GM12878 (cell line): ENCODE data around the gene IDH3B. TPM values are rescaled to one million over a fixed set of nuclear protein-coding genes. Genes with fewer than 3 reads are reported as not detected.

Source experiments
- ATAC-seq: fragments of 200-7000 bp; cut with Tn5 transposase; 3 replicates; pipeline ENCODE4 v1.9.1; 2020; ENCODE audit warnings: mild to moderate bottlenecking, moderate library complexity
- BruUV-seq: library from RNA; stranded (reverse); fragments of 400-500 nt; replicated peaks from 2 replicates; lab custom pipeline; 2021; lab: Mats Ljungman, UMichigan
- CTCF ChIA-PET: fragments of 300-600 bp; sonication (Branson Sonifier 250); formaldehyde crosslinking; extraction: SDS; loops from one replicate; lab custom pipeline; 2021; ENCODE audit warnings: inconsistent platforms; lab: Yijun Ruan, JAX
- POLR2A ChIA-PET: fragments of 350-600 bp; formaldehyde crosslinking; extraction: SDS; loops from one replicate; lab custom pipeline; 2021; ENCODE audit warnings: inconsistent platforms; lab: Charles Lee
- RAD21 ChIA-PET: fragments of 300-600 bp; sonication (Branson Sonifier 250); formaldehyde crosslinking; loops from one replicate; lab custom pipeline; 2023; ENCODE audit warnings: antibody characterized with exemption; ENCODE audit not compliant: unreplicated experiment; lab: Charles Lee
- SMC1A ChIA-PET: fragments of 300-600 bp; sonication (Branson Sonifier 250); formaldehyde crosslinking; loops from one replicate; lab custom pipeline; 2023; ENCODE audit not compliant: unreplicated experiment, uncharacterized antibody; lab: Charles Lee
- DNase-seq: peaks from one replicate; pipeline ENCODE4 v3.0.0-alpha.2; 2011; ENCODE audit warnings: low read depth, low spot score
- FAIRE-seq: peaks from 3 replicates; lab custom pipeline; 2011; peaks lifted over from hg19 to GRCh38; lab: Jason Lieb, UNC
- H2AFZ ChIP-seq: 2 replicates; pipeline ENCODE4 v1.6.0; 2011; ENCODE audit warnings: low read depth, low read length, control low read depth; ENCODE audit not compliant: control insufficient read depth
- H3K27ac ChIP-seq: 2 replicates; pipeline ENCODE4 v1.5.1; 2011; ENCODE audit warnings: control low read depth; ENCODE audit not compliant: control insufficient read depth, insufficient read depth
- H3K27me3 ChIP-seq, 2 experiments: replicated peaks in 1 of 2; 2 replicates each; pipeline versions ENCODE4 v1.6.0 to v1.6.1; 2011; ENCODE audit warnings: low read length in 1 of 2; ENCODE audit not compliant: control insufficient read depth in 2 of 2, insufficient read depth in 2 of 2
- H3K36me3 ChIP-seq, 2 experiments: 2 replicates each; pipeline ENCODE4 v1.5.1; 2011; ENCODE audit warnings: low read length in 1 of 2; ENCODE audit not compliant: control insufficient read depth in 2 of 2, insufficient read depth in 2 of 2
- H3K4me1 ChIP-seq: 2 replicates; pipeline ENCODE4 v1.6.1; 2011; ENCODE audit warnings: mild to moderate bottlenecking, low read length, moderate library complexity, mixed read lengths; ENCODE audit not compliant: control insufficient read depth, insufficient read depth
- H3K4me2 ChIP-seq: 2 replicates; pipeline ENCODE4 v1.6.0; 2011; ENCODE audit warnings: control low read depth; ENCODE audit not compliant: control insufficient read depth, insufficient read depth
- H3K4me3 ChIP-seq: fragments of 200-600 bp; sonication (generic); 2 replicates; pipeline ENCODE4 v1.5.1; 2016
- H3K79me2 ChIP-seq: 2 replicates; pipeline ENCODE4 v1.6.0; 2011; ENCODE audit warnings: low read length; ENCODE audit not compliant: control insufficient read depth, insufficient read depth
- H3K9ac ChIP-seq: 2 replicates; pipeline ENCODE4 v1.8.0; 2011; ENCODE audit warnings: low read length, control low read depth, mixed read lengths; ENCODE audit not compliant: control insufficient read depth, insufficient read depth
- H3K9me3 ChIP-seq: replicated peaks from 3 replicates; pipeline ENCODE4 v1.5.1; 2011; ENCODE audit warnings: mild to moderate bottlenecking, low read length; ENCODE audit not compliant: control insufficient read depth, insufficient read depth
- H4K20me1 ChIP-seq: 2 replicates; pipeline ENCODE4 v1.6.0; 2011; ENCODE audit not compliant: control insufficient read depth, insufficient read depth
- BRCA1 ChIP-seq: IDR thresholded peaks from 2 replicates; pipeline ENCODE4 v1.6.1; 2011; ENCODE audit warnings: low read depth, low read length, improper control_type of control experiment
- ESRRA ChIP-seq: IDR thresholded peaks from 2 replicates; pipeline ENCODE4 v1.6.1; 2012; ENCODE audit warnings: mild to moderate bottlenecking, low read length, improper control_type of control experiment
- HCFC1 ChIP-seq: fragments of 150-350 bp; IDR thresholded peaks from 2 replicates; pipeline ENCODE4 v1.6.1; 2014; ENCODE audit warnings: low read length
- HDAC6 ChIP-seq: fragments of 200-600 bp; sonication (generic); IDR thresholded peaks from one replicate; pipeline ENCODE4 v1.8.0; 2017; ENCODE audit warnings: antibody characterized with exemption; ENCODE audit not compliant: unreplicated experiment
- IRF5 ChIP-seq: fragments of 450-650 bp; IDR thresholded peaks from 2 replicates; pipeline ENCODE4 v1.6.1; 2017; ENCODE audit warnings: borderline replicate concordance
- JUNB ChIP-seq: IDR thresholded peaks from 2 replicates; pipeline ENCODE4 v1.6.1; 2016; ENCODE audit warnings: antibody characterized with exemption, mild to moderate bottlenecking
- MLLT1 ChIP-seq: fragments of 450-650 bp; IDR thresholded peaks from 2 replicates; pipeline ENCODE4 v1.6.1; 2016; ENCODE audit warnings: mild to moderate bottlenecking
- PBX3 ChIP-seq: IDR thresholded peaks from 2 replicates; pipeline ENCODE4 v1.6.1; 2011; ENCODE audit warnings: mild to moderate bottlenecking, low read depth, low read length, moderate library complexity; ENCODE audit not compliant: insufficient replicate concordance
- STAT1 ChIP-seq: fragments of 450-650 bp; conservative IDR thresholded peaks from 2 replicates; pipeline ENCODE4 v1.6.1; 2014; ENCODE audit warnings: antibody characterized with exemption, mild to moderate bottlenecking
- WRNIP1 ChIP-seq: IDR thresholded peaks from 2 replicates; pipeline ENCODE4 v1.6.1; 2011; ENCODE audit warnings: low read depth, low read length, improper control_type of control experiment, borderline replicate concordance
- WGBS: methylation state at CpG from one replicate; pipeline ENCODE4 v1.1.6; 2016; ENCODE audit warnings: low lambda C conversion rate; ENCODE audit not compliant: insufficient replicate concordance, insufficient coverage; ENCODE audit errors: missing lambda C conversion rate; 5-methylcytosine and 5-hydroxymethylcytosine counted together
- in situ Hi-C: fragments of 300-500 bp; cut with MboI; formaldehyde crosslinking; loops from 9 replicates; pipeline ENCODE4 v1.14.3; 2018; ENCODE audit warnings: mixed read lengths
- intact Hi-C: fragments of 100-400 bp; cut with micrococcal nuclease; formaldehyde crosslinking; loops from one replicate; pipeline ENCODE4 v1.14.2; 2022; ENCODE audit not compliant: unreplicated experiment
- polyA plus RNA-seq, 11 experiments: library from polyadenylated mRNA; depleted of rRNA in 4 of 11; unstranded in 6 of 11; stranded (reverse) in 5 of 11; fragments of >200 nt; fragmentation: Nextera tagmentation in 4 of 11; fragmentation: Illumina TruSeq in 1 of 11; extraction: Ambion mirVana in 4 of 11; extraction: Trizol in 1 of 11; gene quantifications; 1 replicate in 1 of 11; 2 replicates in 10 of 11; pipeline versions ENCODE4 v1.2.1 to v1.2.3, GENCODE V29; 2011 to 2016; ENCODE audit warnings: inconsistent platforms in 2 of 11, missing spikeins in 2 of 11, low read depth in 1 of 11
- total RNA-seq, 4 experiments: library from RNA; depleted of rRNA in 3 of 4; stranded (reverse); fragments of >200 nt in 3 of 4; fragmentation: Illumina TruSeq in 1 of 4; extraction: Trizol in 1 of 4; gene quantifications; 2 replicates each; pipeline versions ENCODE4 v1.2.1 to v1.2.3, GENCODE V29; 2013 to 2021
- TF ChIP-seq, protein P1 (sequence below): fragments of 450-650 bp; formaldehyde crosslinking; IDR thresholded peaks from 2 replicates; pipeline ENCODE4 v1.5.0; 2022; ENCODE audit warnings: mild to moderate bottlenecking, missing genetic modification characterization

The IDH3B gene
- total and polyA plus RNA-seq, 10 of the 15 experiments (the other 5 are each of a cell fraction or from before 2014, with no cell fraction given), result 65.3 to 177 (median 121) TPM

GRCh38 chr20:2707353-2708072 lies 43.5 kb upstream of the IDH3B start:
- ATAC-seq (no peak), FAIRE-seq (no peak), DNase-seq (no peak)
- RAD21 ChIA-PET, result interaction anchor here (0.8 kb wide), 1 partner anchor 37 kb away, joined by 4 read pairs; no protein-coding TSS in a partner anchor
- no peak overlapping the region for H3K4me2 ChIP-seq
- SMC1A ChIA-PET, result no interaction called here
- no peak overlapping the region for H3K9ac ChIP-seq
- intact Hi-C loops (no loop called here), in situ Hi-C loops (no loop called here)
- no peak overlapping the region for H2AFZ ChIP-seq
- POLR2A ChIA-PET, result no interaction called here
- H3K27me3 ChIP-seq, result peaks cover 0 to 2% of the 10 kb centered on the region in 2 experiments; a peak in 2 of 4 replicates
- WGBS, result 21% methylated on average over 12 of the region's 12 CpGs
- CTCF ChIA-PET, result no interaction called here
- no peaks in the 10 kb centered on the region for H3K9me3 ChIP-seq
- H3K27ac ChIP-seq, result no peak overlapping the region
- no TSS peak for BruUV-seq
- no peaks in the 10 kb centered on the region for H4K20me1 ChIP-seq
- H3K36me3 ChIP-seq, result no peaks in the 10 kb centered on the region
- no peaks in the 10 kb centered on the region for H3K4me1 ChIP-seq
- no peak overlapping the region for H3K4me3 ChIP-seq
- no peaks in the 10 kb centered on the region for H3K79me2 ChIP-seq
- TF ChIP-seq BRCA1 (no peak), MLLT1 (no peak), HCFC1 (no peak), JUNB (no peak), ESRRA (no peak), IRF5 (no peak), STAT1 (no peak), HDAC6 (no peak), WRNIP1 (no peak), PBX3 (no peak)
- TF ChIP-seq, protein P1, sequence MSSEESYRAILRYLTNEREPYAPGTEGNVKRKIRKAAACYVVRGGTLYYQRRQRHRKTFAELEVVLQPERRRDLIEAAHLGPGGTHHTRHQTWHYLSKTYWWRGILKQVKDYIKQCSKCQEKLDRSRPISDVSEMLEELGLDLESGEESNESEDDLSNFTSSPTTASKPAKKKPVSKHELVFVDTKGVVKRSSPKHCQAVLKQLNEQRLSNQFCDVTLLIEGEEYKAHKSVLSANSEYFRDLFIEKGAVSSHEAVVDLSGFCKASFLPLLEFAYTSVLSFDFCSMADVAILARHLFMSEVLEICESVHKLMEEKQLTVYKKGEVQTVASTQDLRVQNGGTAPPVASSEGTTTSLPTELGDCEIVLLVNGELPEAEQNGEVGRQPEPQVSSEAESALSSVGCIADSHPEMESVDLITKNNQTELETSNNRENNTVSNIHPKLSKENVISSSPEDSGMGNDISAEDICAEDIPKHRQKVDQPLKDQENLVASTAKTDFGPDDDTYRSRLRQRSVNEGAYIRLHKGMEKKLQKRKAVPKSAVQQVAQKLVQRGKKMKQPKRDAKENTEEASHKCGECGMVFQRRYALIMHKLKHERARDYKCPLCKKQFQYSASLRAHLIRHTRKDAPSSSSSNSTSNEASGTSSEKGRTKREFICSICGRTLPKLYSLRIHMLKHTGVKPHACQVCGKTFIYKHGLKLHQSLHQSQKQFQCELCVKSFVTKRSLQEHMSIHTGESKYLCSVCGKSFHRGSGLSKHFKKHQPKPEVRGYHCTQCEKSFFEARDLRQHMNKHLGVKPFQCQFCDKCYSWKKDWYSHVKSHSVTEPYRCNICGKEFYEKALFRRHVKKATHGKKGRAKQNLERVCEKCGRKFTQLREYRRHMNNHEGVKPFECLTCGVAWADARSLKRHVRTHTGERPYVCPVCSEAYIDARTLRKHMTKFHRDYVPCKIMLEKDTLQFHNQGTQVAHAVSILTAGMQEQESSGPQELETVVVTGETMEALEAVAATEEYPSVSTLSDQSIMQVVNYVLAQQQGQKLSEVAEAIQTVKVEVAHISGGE (CRISPR knock-in tag), result no peak
